ENCODE data around the gene ALAD.

DNA sequence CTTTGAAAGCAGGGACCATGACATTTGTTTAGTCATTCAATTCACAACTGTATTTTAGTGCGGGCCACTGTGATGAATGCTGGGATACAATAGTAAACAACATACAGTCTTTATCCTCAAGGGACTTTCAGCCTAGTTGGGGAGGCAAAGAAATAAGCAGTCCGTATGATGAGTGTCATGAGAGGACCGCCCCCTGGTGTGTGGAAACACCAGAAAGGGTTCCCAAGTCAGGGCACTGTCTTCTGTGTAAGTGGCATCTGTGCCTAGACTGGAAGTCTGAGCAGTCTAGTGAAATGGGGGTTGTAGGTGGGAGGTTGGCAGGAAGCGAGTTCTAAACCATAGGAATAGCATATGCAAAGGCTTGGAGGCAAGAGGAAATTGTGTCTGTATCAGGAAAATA is 16.3 kb upstream of the ALAD start:
- TF ChIP-seq ZNF565 (CRISPR knock-in tag; conservative IDR thresholded peaks at IDR 0.05; ENCODE audit: low read depth): no peak
- TF ChIP-seq ZFP3 (CRISPR knock-in tag; IDR thresholded peaks at IDR 0.05): no peak

Data from SK-N-SH treated with all-trans-retinoic acid at 6 μM for 48 hours (cell line).